K562 (cell line): ENCODE results near the gene RBMX. TPM values are rescaled to one million over a fixed set of nuclear protein-coding genes. Genes with fewer than 3 reads are reported as not detected.
A peak's percentile ranks its signal among the peaks of the same experiment; 100 is the strongest.

Experiments used
- EHMT2 ChIP-seq: fragments of 450-650 bp; IDR thresholded peaks from 2 replicates; pipeline ENCODE4 v1.6.1; 2018; ENCODE audit warnings: antibody characterized with exemption
- GTF2E2 ChIP-seq: fragments of 200-800 bp; sonication (Bioruptor generic); IDR thresholded peaks from 2 replicates; pipeline ENCODE4 v1.6.1; 2016; ENCODE audit warnings: missing genetic modification characterization, missing compliant biosample characterization
- MTA1 ChIP-seq: fragments of 450-650 bp; IDR thresholded peaks from 2 replicates; pipeline ENCODE4 v1.6.1; 2017; ENCODE audit warnings: borderline replicate concordance
- NBN ChIP-seq: fragments of 450-650 bp; IDR thresholded peaks from 2 replicates; pipeline ENCODE4 v1.6.1; 2016; ENCODE audit warnings: low read depth, mild to moderate bottlenecking
- NFRKB ChIP-seq: fragments of 450-650 bp; IDR thresholded peaks from 2 replicates; pipeline ENCODE4 v1.6.1; 2016; ENCODE audit warnings: low read depth
- PRDM10 ChIP-seq: fragments of 450-650 bp; IDR thresholded peaks from 2 replicates; pipeline ENCODE4 v1.6.1; 2018; ENCODE audit not compliant: partially characterized antibody
- ZBTB40 ChIP-seq, 2 experiments: fragments of 450-650 bp in 1 of 2; sonication (generic) in 1 of 2; formaldehyde crosslinking in 1 of 2; IDR thresholded peaks; 2 replicates each; pipeline versions ENCODE4 v1.7.1 to v1.9.0; 2016 to 2022; ENCODE audit warnings: inconsistent platforms in 1 of 2, mild to moderate bottlenecking in 1 of 2, missing genetic modification reagents in 1 of 2
- ZFP1 ChIP-seq: fragments of 450-650 bp; formaldehyde crosslinking; IDR thresholded peaks from 2 replicates; pipeline ENCODE4 v1.4.0; 2020; ENCODE audit warnings: mild to moderate bottlenecking, mixed read lengths
- ZFP30 ChIP-seq: fragments of 250-450 bp; sonication (Bioruptor Pico); IDR thresholded peaks from 2 replicates; pipeline ENCODE4 v1.8.0; 2022; ENCODE audit warnings: moderate library complexity, mild to moderate bottlenecking, inconsistent platforms, borderline replicate concordance
- ZNF511 ChIP-seq: sonication (generic); formaldehyde crosslinking; IDR thresholded peaks from 2 replicates; pipeline ENCODE4 v1.8.0; 2022; ENCODE audit warnings: mild to moderate bottlenecking, missing genetic modification reagents
- ZNF512 ChIP-seq: IDR thresholded peaks from 2 replicates; pipeline ENCODE4 v1.6.1; 2016; ENCODE audit warnings: missing genetic modification characterization, missing compliant biosample characterization
- polyA plus RNA-seq, 8 experiments: library from polyadenylated mRNA; depleted of rRNA in 4 of 8; stranded (reverse) in 5 of 8; unstranded in 3 of 8; fragments of >200 nt; fragmentation: Nextera tagmentation in 2 of 8; fragmentation: Illumina TruSeq in 1 of 8; extraction: Ambion mirVana in 2 of 8; extraction: Trizol in 1 of 8; gene quantifications; 2 replicates each; pipeline versions ENCODE4 v1.2.1 to v1.2.3, GENCODE V29; 2011 to 2014; ENCODE audit warnings: inconsistent platforms in 1 of 8, missing spikeins in 1 of 8
- total RNA-seq, 7 experiments: library from RNA; depleted of rRNA in 6 of 7; stranded (reverse); fragments of >200 nt in 6 of 7; fragmentation: Illumina TruSeq in 2 of 7; extraction: Trizol in 2 of 7; gene quantifications; 2 replicates each; pipeline versions ENCODE4 v1.2.1 to v1.2.3, GENCODE V29; 2011 to 2021; ENCODE audit warnings: low replicate concordance in 1 of 7

The RBMX gene
- total and polyA plus RNA-seq, 9 of the 15 experiments (the other 6 are each of a cell fraction or from before 2014, with no cell fraction given) = 405 to 671 (median 540) TPM

GRCh38 chrX:136911253-136911652 lies 30.7 kb upstream of the RBMX start (continued):
- TF ChIP-seq PRDM10 = no peak
- no peak for TF ChIP-seq GTF2E2 (tag)
- TF ChIP-seq MTA1 = peak; percentile 79; the same call in 1 of the 2 replicates
- peak; percentile 63; the same call in 1 of the 2 replicates for TF ChIP-seq NBN
- TF ChIP-seq ZBTB40 (IDR thresholded peaks at IDR 0.05) = peak; percentile 67
- TF ChIP-seq ZBTB40 (CRISPR knock-in tag; IDR thresholded peaks at IDR 0.05) = no peak
- peak; percentile 97 for TF ChIP-seq ZNF512 (tag)
- peak; percentile 64 for TF ChIP-seq EHMT2
- peak; percentile 54; the same call in 1 of the 2 replicates for TF ChIP-seq NFRKB
- no peak for TF ChIP-seq ZNF511
- no peak for TF ChIP-seq ZFP1 (CRISPR knock-in tag)
- no peak for TF ChIP-seq ZFP30 (CRISPR knock-in tag)
